PC-3 (cell line): ENCODE data around the gene SYT5. TPM values are rescaled to one million over a fixed set of nuclear protein-coding genes. Genes with fewer than 3 reads are reported as not detected.

Experiments used
- ATAC-seq: fragments of 200-7000 bp; cut with Tn5 transposase; 2 replicates; pipeline ENCODE4 v1.9.1; 2020; ENCODE audit warnings: mild to moderate bottlenecking, moderate library complexity
- BruUV-seq: library from RNA; stranded (reverse); fragments of 400-500 nt; replicated peaks from 2 replicates; lab custom pipeline; 2021; lab: Mats Ljungman, UMichigan
- CTCF ChIA-PET: fragments of 300-600 bp; sonication (Branson Sonifier 250); formaldehyde crosslinking; loops from one replicate; lab custom pipeline; 2022; ENCODE audit warnings: antibody characterized with exemption; lab: Charles Lee
- POLR2A ChIA-PET: fragments of 300-600 bp; sonication (Branson Sonifier 250); formaldehyde crosslinking; loops from one replicate; lab custom pipeline; 2022; ENCODE audit warnings: antibody characterized with exemption; ENCODE audit not compliant: unreplicated experiment; lab: Charles Lee
- DNase-seq: peaks from one replicate; pipeline ENCODE4 v3.0.0-alpha.2; 2015
- H2AFZ ChIP-seq: fragments of 300-600 bp; sonication (generic); 2 replicates; pipeline ENCODE4 v1.6.0; 2016; ENCODE audit warnings: antibody characterized with exemption, low read length
- H3F3A ChIP-seq: fragments of 300-600 bp; sonication (generic); one replicate; pipeline ENCODE4 v1.6.0; 2017; ENCODE audit warnings: antibody characterized with exemption, low read length, control low read depth, mild to moderate bottlenecking; ENCODE audit not compliant: unreplicated experiment
- H3K27ac ChIP-seq: fragments of 300-600 bp; sonication (generic); 2 replicates; pipeline ENCODE4 v1.5.1; 2016; ENCODE audit warnings: mild to moderate bottlenecking, low read length
- H3K27me3 ChIP-seq: fragments of 300-600 bp; sonication (generic); 2 replicates; pipeline ENCODE4 v1.6.1; 2016; ENCODE audit warnings: low read length, mixed read lengths
- H3K36me3 ChIP-seq: fragments of 300-600 bp; sonication (generic); 2 replicates; pipeline ENCODE4 v1.6.1; 2016; ENCODE audit warnings: low read depth, mixed run types, low read length, mixed read lengths
- H3K4me1 ChIP-seq: fragments of 300-600 bp; sonication (generic); 2 replicates; pipeline ENCODE4 v1.5.1; 2016; ENCODE audit warnings: low read length; ENCODE audit not compliant: insufficient read depth
- H3K4me2 ChIP-seq: fragments of 300-600 bp; sonication (generic); 2 replicates; pipeline ENCODE4 v1.6.0; 2016; ENCODE audit warnings: low read length
- H3K4me3 ChIP-seq: fragments of 300-600 bp; sonication (generic); 2 replicates; pipeline ENCODE4 v1.5.1; 2016; ENCODE audit warnings: mild to moderate bottlenecking, low read length, mixed read lengths
- H3K79me2 ChIP-seq: fragments of 300-600 bp; sonication (generic); 2 replicates; pipeline ENCODE4 v1.6.1; 2017; ENCODE audit warnings: low read length, mixed read lengths
- H3K9ac ChIP-seq: fragments of 300-600 bp; sonication (generic); 2 replicates; pipeline ENCODE4 v1.6.0; 2016; ENCODE audit warnings: mild to moderate bottlenecking, low read length
- H3K9me2 ChIP-seq: fragments of 300-600 bp; sonication (generic); replicated peaks from 2 replicates; pipeline ENCODE4 v1.6.1; 2016; ENCODE audit warnings: mixed run types, low read length, mixed read lengths
- H3K9me3 ChIP-seq: fragments of 300-600 bp; sonication (generic); 2 replicates; pipeline ENCODE4 v1.6.1; 2016; ENCODE audit warnings: low read length, mixed read lengths
- H4K20me1 ChIP-seq: fragments of 300-600 bp; sonication (generic); 2 replicates; pipeline ENCODE4 v1.6.1; 2016; ENCODE audit warnings: low read length, mixed read lengths
- EZH2 ChIP-seq: fragments of 300-600 bp; sonication (generic); IDR thresholded peaks from one replicate; pipeline ENCODE4 v1.6.1; 2017; ENCODE audit warnings: antibody characterized with exemption, mild to moderate bottlenecking, low read length; ENCODE audit not compliant: unreplicated experiment
- EZH2phosphoT487 ChIP-seq: fragments of 300-600 bp; sonication (generic); IDR thresholded peaks from 2 replicates; pipeline ENCODE4 v1.6.1; 2018; ENCODE audit warnings: mild to moderate bottlenecking, antibody characterized with exemption, low read length, borderline replicate concordance
- intact Hi-C: fragments of 100-400 bp; cut with micrococcal nuclease; formaldehyde crosslinking; loops from 2 replicates; pipeline ENCODE4 v1.9.0; 2023
- total RNA-seq: library from RNA; depleted of rRNA; stranded (reverse); fragments of >200 nt; gene quantifications from 2 replicates; pipeline ENCODE4 v1.2.3, GENCODE V29; 2014
- TF ChIP-seq, protein P1 (sequence below): fragments of 300-600 bp; sonication (generic); conservative IDR thresholded peaks from 2 replicates; pipeline ENCODE4 v1.5.1; 2017; ENCODE audit warnings: antibody characterized with exemption, low read depth, mild to moderate bottlenecking, low read length

SYT5 gene
- total RNA-seq, 1 experiment from 2014 or later, result 2.5 TPM

DNA sequence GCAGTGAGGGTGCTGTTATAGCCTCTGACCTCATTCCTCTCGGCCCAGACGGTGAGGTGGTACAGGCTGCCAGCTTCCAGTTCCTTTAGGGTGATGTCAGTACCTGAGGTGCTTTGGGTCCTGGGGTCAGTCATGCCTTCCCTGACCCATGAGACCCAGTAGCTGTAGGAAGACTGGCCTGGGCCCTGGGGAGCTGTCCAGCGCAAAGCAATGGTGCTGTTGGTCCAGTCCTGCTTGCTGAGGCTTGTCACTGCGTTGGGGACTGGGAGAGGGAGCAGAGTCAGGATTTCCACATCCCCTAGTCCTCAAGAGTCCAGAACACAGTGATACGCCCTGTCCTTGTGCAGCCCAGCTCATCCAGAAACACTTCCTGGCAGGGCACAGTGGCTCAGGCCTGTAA lies 18.6 kb upstream of the SYT5 start:
- no peak overlapping the region for H3K4me2 ChIP-seq
- H3K9me2 ChIP-seq, result no peaks in the 10 kb centered on the region
- no peak overlapping the region for H3K4me3 ChIP-seq
- H2AFZ ChIP-seq, result no peak overlapping the region
- H3K9ac ChIP-seq, result no peak overlapping the region
- H3K36me3 ChIP-seq, result no peaks in the 10 kb centered on the region
- no peaks in the 10 kb centered on the region for H3K9me3 ChIP-seq
- BruUV-seq, result no TSS peak
- H4K20me1 ChIP-seq, result no peaks in the 10 kb centered on the region
- ATAC-seq (no peak), DNase-seq (no peak)
- no peaks in the 10 kb centered on the region for H3K4me1 ChIP-seq
- no peak overlapping the region for H3K27ac ChIP-seq
- CTCF ChIA-PET, result no interaction called here
- TF ChIP-seq, protein P1, sequence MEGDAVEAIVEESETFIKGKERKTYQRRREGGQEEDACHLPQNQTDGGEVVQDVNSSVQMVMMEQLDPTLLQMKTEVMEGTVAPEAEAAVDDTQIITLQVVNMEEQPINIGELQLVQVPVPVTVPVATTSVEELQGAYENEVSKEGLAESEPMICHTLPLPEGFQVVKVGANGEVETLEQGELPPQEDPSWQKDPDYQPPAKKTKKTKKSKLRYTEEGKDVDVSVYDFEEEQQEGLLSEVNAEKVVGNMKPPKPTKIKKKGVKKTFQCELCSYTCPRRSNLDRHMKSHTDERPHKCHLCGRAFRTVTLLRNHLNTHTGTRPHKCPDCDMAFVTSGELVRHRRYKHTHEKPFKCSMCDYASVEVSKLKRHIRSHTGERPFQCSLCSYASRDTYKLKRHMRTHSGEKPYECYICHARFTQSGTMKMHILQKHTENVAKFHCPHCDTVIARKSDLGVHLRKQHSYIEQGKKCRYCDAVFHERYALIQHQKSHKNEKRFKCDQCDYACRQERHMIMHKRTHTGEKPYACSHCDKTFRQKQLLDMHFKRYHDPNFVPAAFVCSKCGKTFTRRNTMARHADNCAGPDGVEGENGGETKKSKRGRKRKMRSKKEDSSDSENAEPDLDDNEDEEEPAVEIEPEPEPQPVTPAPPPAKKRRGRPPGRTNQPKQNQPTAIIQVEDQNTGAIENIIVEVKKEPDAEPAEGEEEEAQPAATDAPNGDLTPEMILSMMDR, result no peak
- TF ChIP-seq EZH2phosphoT487 (no peak), EZH2 (no peak)
- POLR2A ChIA-PET, result no interaction called here
- no peaks in the 10 kb centered on the region for H3F3A ChIP-seq
- H3K79me2 ChIP-seq, result no peaks in the 10 kb centered on the region
- intact Hi-C loops, result no loop called here
- no peaks in the 10 kb centered on the region for H3K27me3 ChIP-seq

DNA sequence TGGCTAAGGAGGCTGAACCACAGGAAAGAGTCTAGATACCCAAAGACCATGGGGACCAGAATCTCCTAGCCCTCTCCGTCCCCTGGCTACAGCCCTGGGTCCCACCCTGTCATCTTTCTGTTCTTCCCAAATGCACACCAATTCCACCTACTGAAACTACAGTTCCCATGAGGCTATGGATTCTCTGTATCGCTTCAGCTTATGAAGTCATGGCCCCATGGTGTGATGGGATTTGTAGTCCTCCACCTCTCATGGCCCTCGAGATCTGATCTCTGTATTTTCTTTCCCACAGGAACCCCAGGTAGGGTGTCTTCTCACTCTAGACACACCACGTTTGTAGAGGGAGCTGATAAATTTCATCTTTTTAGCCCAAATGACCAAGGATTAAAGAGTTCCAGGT lies 17.4 kb upstream of the SYT5 start:
- H3K4me1 ChIP-seq, result no peaks in the 10 kb centered on the region
- POLR2A ChIA-PET, result interaction anchor here (0.6 kb wide), 1 partner anchor 216 kb away, joined by 6 read pairs; no protein-coding TSS in a partner anchor
- H3K4me2 ChIP-seq, result no peak overlapping the region
- no peaks in the 10 kb centered on the region for H3K27me3 ChIP-seq
- no peak overlapping the region for H3K4me3 ChIP-seq
- peak; percentile 46; the same call in 1 of the 2 replicates for ATAC-seq
- no peaks in the 10 kb centered on the region for H3F3A ChIP-seq
- DNase-seq, result peak; percentile 45
- intact Hi-C loops, result no loop called here
- H3K27ac ChIP-seq, result no peak overlapping the region
- H3K9me3 ChIP-seq, result no peaks in the 10 kb centered on the region
- BruUV-seq, result no TSS peak
- H4K20me1 ChIP-seq, result no peaks in the 10 kb centered on the region
- H3K79me2 ChIP-seq, result no peaks in the 10 kb centered on the region
- H3K9me2 ChIP-seq, result no peaks in the 10 kb centered on the region
- no peaks in the 10 kb centered on the region for H3K36me3 ChIP-seq
- TF ChIP-seq, protein P1, result no peak
- H2AFZ ChIP-seq, result no peak overlapping the region
- H3K9ac ChIP-seq, result no peak overlapping the region
- CTCF ChIA-PET, result no interaction called here

DNA sequence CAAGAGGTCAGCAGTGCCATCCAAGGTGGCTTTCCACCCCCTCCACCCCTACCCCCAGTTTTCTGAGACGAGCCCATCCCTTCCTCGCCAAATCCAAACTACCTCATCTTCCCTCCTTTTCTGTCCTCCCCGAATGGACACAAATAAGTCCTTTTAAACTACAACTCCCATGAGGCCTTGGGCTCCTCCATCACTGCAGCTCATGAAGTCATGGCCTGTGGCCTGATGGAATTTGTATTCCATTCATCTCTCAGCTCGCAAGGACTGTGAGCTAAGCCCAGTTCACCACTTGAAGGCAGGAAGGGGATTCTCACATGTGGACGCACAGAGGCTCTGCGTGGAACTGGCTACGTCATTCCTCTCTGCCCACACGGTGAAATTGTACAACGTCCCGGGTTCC lies 16.7 kb upstream of the SYT5 start:
- no peaks in the 10 kb centered on the region for H3K27me3 ChIP-seq
- TF ChIP-seq EZH2phosphoT487, result no peak
- H2AFZ ChIP-seq, result no peak overlapping the region
- no peaks in the 10 kb centered on the region for H3K79me2 ChIP-seq
- POLR2A ChIA-PET, result no interaction called here
- no peak overlapping the region for H3K4me2 ChIP-seq
- intact Hi-C loops, result no loop called here
- H3K27ac ChIP-seq, result no peak overlapping the region
- no peaks in the 10 kb centered on the region for H3F3A ChIP-seq
- DNase-seq, result no peak
- no peaks in the 10 kb centered on the region for H3K9me3 ChIP-seq
- H3K9ac ChIP-seq, result no peak overlapping the region
- H3K4me1 ChIP-seq, result no peaks in the 10 kb centered on the region
- H4K20me1 ChIP-seq, result no peaks in the 10 kb centered on the region
- CTCF ChIA-PET, result no interaction called here
- no peaks in the 10 kb centered on the region for H3K9me2 ChIP-seq
- no peak for ATAC-seq
- TSS peak; percentile 10 for BruUV-seq
- H3K36me3 ChIP-seq, result no peaks in the 10 kb centered on the region
- no peak overlapping the region for H3K4me3 ChIP-seq
